CD4-positive, alpha-beta T cell treated with Interleukin-12 subunit alpha and Interleukin-12 subunit beta, for 1 hour (primary cell): ENCODE measurements around the gene NTRK1.
A peak's percentile ranks its signal among the peaks of the same experiment; 100 is the strongest.

ENCODE experiments used
- DNase-seq: peaks from one replicate; pipeline ENCODE4 v3.0.0-alpha.2; 2020

Gene NTRK1

DNA sequence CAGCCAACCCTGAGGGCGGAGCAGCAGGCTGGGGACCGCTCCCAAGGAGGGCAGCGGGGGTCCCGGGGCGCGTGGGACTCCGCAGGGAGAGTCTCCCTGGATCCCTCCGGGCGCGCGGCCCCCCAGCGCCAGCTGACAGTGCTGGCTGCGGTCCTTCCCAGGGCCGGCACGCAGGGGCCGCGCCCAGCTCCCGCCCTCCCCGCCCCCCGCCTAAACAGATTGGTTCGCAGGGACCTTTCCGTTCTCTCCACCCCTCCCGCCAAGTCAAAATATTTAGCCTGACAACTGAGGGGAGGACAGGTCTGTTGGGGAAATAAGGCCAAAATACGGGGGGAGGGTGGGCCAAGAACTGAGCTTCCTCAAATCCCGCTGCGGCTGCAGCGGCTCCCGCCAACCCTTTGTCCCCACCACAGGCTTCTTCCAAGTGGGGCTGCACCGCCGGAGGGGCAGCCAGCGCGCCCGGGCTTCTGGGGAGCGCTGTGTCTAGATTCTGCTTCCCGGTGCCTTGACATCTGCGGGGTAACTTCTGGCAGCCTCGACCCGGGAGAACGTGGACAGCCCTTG lies 1.6 kb upstream of the NTRK1 start, which contains the start of gene INSRR:
TSS of gene INSRR (minus strand) at position 159 of the 564 bp plus-strand sequence. CDS start 496 bp downstream, outside the sequence.
- DNase-seq, result no peak

DNA sequence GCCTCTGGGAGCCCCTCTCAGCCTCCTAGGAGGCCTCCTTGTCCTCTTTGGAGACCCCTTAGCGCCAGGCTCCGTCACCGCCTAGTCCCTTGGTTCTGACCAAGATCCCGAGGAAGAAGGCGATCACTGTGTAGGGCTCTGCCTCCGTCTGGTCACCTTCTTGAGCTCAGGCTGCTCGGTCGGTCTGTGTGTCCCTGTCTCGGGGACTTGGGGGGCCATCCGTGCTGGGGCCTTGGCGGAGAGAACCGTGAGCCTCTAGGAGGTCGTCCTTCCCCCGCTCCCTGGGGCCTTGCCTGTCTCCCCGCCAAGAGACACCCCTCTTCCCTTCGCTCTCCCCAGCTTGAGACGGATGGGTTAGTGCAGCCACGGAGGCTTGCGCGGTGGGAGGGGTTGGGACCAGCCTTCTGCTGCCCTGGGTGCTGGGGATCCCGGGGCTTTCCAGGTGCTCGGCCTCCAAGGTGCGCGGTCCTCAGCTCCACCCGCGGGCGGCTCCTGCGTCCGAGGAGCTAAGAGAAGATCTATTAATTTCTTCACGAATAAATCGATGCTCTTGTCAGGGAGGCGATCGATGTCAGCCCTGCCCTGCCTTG lies 1.0 kb upstream of the NTRK1 start:
- DNase-seq, result no peak

DNA sequence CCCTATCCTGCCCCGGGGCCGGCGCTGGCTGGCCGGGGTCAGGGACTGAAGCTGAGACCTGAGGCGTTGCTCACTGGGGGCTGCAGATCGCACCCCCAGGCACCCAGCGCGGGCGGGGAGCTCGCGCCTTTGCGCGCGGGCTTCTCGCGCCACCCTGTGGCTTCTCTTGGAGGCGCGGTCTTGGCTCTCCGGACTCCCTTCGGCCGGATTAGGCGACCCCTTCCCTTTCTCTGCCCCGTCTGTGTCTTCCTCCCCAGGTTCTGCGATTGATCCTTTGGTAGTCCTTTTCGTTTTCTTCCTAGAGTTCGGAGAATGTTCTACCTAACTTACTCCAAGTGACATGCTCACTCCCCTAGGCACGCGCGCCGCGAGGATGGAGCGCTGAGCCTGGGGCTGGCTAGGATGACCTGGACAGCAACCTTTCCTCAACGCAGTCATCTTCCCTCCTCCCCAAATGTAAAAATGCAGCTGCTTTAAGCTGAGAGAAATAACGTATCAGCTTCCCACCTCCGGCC lies 495 bp upstream of the NTRK1 start:
- peak; percentile 68 for DNase-seq

DNA sequence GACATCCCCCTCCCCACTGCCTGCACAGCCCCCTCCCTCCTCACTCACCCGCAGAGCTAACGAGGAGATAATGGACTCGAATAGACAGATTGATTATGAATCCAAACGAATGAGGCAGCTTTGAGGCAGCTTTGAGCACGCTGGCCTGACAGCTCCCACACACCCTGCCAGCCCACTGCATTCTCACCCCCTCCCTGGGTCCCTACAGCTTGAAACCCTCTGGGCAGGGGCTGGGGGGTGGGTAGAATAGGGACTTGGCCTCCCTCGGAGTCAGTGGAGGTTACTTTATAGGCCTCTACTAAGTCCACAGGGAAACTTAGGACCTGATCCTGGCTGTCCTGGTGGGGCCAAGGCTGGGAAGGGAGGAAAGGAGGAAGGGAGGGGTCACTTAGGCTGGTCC lies 1.9 kb downstream of the NTRK1 start:
- DNase-seq, result no peak

DNA sequence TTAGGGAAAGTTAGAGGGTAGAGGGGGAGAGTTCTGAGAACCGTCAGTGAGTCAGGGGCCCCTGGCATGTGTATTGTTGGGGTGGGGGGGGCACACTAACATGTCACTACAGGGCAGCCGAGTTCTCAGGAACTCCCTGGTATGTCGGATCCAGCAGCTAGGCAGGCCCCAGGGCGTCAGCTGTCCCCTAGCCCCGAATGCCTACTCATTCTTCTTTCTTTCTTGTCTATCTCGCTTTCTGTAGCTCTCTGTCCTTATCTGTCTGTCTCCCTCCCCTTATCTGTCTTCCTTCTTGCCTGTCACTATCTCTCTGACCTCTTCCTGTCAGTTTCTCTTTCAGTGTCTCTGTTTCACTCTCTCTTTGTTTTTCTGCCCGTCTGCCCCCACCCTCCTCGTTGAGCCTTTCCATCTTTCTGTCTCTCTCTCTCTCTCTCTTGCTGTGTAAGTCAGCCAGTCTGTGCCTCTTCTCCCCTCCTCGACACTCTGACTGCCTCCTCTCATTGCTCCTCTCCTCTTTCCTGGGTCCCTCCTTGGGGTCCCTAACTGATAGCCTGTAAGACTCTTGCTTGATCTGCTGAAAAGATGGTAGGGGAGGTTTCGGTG lies 2.4 kb downstream of the NTRK1 start:
- DNase-seq, result no peak

DNA sequence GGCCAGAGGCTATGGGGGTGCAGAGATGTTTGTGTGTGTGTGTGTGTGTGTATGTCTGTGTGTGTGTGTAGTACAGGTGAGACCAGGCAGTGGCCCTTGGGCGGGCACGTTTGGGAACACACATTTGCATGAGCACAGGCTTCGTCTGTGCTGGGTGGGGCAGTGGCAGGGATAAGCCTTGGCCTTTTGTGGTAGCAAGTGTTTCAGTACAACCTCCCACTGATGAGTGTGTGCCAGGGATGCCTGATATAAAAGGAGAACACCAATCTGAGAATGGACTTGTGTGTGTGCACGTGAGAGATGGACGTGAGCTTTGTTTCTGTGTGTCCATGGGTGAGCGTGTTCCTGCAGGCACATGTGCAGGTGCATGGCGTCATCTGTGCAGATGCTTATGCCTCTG lies 3.0 kb downstream of the NTRK1 start:
- no peak for DNase-seq

DNA sequence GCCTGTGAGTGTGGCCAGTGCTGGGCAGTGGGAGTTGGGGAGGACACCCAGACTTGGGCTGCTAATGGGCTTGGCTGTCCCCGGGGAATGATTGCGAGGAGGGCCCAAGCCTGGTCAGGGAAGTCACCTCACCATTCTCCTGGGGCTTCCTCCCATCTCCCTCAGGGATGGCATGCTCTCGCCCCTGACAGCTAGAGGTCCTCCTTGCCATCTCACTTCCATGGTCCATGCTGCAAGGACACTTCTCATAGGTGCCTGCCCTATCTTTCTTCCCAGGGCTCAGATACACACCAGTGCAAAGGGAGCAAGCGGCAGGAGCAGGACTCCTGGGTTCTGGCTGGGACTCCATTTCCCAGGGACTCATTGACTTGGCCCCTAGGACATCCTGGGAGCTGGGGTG lies 4.1 kb downstream of the NTRK1 start:
- DNase-seq, result no peak

DNA sequence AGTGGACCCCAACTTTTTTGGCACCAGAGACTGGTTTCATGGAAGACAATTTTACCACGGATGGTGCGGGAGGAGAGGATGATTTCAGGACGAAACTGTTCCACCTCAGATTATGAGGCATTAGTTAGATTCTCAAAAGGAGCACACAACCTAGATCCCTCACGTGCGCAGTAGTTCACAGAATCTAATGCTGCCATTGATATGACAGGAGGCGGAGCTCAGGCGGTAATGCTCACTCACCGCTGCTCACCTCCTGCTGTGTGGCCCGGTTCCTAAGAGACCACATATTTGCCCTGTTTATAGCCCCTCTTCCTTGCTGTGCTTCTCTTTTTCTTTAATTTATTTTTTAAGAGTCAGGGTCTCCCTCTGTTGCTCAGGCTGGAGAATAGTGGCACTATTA lies 4.6 kb downstream of the NTRK1 start:
- DNase-seq, result no peak

DNA sequence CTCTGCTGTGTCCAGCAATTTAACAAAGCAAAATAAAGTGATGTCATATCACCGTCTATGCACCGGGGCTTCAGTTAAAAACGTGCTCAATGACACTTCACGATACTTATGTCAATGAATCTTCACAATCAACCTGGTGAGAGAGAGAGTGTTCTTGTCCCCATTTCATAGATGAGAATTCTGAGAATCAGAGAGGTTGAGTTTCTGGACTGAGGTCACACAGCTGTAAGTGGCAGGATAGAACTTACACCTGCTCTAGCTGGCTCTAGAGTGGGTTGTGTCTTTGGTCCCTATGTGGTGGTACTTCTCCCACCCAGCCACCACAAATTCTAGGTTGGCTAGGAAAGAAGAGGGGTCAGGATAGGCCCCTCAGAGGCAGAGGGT lies 5.2 kb downstream of the NTRK1 start:
- DNase-seq, result no peak

DNA sequence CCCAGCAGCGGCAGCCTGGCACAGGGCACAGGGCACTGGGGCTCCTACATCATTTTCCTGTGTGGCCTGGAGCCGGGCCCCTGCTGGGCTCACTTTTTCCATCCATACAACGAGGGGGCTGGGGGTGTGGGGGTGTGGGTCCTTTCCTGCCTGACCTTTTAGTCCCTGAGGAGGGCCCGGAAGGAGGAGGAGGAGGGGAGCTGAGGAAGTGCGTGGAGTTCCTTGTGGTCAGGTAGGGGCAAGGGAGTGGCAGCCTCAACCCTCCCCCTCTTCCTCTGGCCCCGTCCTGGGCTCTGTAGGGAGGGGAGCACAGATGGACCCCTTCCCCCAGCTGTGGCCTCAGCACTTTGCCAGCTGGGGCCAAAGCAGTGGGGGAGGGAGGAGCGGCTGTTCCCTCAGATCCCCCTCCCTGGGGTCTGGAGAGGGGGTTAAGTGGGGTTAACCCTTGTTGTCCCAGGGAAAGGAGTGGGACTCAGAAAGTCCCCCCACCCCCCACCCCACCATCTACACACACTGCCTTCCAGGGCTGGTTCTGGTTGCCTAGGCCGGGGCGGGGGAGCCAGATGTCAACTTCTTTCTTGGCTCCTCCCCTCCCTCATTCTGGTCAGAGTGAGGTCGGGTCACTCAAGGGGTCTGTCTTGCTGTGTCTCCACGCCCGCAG lies 5.7 kb downstream of the NTRK1 start:
- no peak for DNase-seq

DNA sequence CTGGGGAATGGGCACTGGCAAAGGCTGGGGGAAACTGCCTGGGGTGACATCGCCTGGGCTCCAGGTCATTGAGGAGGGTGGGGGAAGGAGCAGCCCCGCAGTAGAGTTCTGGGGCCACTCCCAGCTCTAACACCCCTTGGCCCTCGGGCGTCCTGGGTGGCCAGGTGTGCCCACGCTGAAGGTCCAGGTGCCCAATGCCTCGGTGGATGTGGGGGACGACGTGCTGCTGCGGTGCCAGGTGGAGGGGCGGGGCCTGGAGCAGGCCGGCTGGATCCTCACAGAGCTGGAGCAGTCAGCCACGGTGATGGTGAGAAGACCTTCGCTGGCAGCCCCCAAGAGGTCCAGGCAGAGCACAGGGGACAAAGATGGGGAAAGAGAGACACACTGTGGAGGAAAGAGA lies 7.7 kb downstream of the NTRK1 start:
- no peak for DNase-seq

DNA sequence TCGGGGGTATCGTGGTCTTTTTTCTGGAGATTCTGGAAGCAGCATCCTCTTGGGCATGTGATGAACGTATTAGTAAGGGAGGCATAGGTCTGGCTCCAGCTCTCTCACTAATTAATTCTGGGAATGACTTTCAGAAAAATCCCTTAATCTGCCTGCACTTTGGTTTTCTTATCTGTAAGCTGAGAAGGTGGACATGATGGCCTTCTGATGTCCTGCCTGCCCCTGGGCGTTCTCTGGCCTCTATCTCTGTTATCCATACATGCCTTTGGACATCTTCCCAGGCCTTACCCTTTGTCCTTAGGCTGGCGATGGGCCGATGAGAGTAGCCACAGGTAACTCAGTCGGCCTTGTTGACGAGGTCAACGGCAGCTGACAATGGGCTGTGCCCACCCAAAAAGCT lies 8.8 kb downstream of the NTRK1 start:
- no peak for DNase-seq

DNA sequence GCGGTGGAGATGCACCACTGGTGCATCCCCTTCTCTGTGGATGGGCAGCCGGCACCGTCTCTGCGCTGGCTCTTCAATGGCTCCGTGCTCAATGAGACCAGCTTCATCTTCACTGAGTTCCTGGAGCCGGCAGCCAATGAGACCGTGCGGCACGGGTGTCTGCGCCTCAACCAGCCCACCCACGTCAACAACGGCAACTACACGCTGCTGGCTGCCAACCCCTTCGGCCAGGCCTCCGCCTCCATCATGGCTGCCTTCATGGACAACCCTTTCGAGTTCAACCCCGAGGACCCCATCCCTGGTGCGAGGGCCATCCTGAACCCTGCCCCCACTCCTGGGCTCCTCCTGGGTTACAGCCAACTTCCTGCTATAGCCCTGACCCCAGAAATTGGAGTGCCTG lies 13.0 kb downstream of the NTRK1 start:
- DNase-seq, result no peak

DNA sequence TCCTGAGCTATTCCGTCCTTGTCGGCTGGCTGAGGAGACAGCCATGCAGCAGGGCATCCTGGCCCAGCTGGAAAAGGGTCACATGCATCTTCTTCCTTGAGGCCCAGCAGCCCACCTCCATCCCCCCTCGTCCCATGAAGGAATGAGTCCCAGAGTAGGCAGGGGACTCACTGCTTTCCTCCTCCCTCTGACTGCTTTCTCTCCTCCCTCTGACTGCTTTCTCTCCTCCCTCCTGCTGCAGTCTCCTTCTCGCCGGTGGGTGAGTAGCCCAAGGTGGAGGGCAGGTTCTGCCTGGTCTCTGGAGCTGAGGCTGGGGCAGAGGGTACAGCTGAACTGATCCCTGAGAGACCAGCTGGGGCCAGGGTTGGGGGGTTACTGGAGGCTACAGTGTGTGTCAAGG lies 13.5 kb downstream of the NTRK1 start:
- no peak for DNase-seq

DNA sequence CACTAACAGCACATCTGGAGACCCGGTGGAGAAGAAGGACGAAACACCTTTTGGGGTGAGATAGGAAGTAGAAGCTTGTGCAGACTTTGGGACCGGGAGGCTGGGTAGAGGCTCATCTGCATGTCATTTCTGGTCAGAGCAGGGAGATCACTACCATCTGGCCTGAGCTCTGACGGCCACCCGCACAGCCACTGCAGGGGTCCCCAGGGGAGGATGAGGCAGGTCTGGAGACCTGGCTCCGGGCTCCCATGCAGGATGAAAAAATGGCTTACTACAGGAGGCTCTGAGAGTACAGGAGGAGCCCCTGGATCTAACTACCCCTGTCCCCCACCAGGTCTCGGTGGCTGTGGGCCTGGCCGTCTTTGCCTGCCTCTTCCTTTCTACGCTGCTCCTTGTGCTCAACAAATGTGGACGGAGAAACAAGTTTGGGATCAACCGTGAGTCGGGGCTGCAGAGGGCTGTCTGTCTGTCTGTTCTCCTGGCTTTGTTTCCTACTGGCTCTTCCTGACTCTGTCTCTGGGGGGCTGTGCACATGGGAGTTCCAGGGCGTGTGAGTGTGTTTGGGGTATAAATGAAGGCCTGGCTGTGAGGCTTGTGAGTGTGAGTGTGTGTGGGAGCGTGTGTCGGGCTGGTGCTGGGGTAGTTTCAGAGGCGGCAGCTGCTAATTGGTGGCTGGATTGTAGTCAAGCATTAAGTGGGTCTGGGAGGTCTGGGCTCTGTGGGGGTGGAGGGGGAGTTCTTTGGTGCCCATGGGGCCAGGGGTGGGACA lies 14.1 kb downstream of the NTRK1 start:
- no peak for DNase-seq

DNA sequence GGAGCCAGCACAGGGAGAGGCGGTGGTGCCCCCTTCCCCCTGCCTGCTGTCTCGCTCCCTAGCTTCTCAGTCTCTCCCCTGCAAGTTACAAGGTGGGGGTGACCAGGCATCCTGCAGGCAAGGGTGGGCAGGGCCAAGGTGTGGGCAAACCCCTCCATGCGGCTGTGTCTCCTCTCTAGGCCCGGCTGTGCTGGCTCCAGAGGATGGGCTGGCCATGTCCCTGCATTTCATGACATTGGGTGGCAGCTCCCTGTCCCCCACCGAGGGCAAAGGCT lies 14.6 kb downstream of the NTRK1 start:
- DNase-seq, result no peak

DNA sequence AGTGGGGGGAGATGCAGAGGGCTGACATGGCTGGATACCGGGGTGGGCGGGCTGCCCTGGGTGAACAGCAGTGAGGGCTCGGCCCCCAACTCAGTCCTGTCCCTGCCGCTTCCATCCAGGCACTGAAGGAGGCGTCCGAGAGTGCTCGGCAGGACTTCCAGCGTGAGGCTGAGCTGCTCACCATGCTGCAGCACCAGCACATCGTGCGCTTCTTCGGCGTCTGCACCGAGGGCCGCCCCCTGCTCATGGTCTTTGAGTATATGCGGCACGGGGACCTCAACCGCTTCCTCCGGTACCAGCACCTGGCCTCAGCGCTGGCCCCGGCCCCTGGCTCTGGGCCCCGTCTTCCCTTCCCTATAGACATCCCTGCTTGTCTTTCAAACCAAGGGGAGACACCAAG lies 15.6 kb downstream of the NTRK1 start:
- no peak for DNase-seq

DNA sequence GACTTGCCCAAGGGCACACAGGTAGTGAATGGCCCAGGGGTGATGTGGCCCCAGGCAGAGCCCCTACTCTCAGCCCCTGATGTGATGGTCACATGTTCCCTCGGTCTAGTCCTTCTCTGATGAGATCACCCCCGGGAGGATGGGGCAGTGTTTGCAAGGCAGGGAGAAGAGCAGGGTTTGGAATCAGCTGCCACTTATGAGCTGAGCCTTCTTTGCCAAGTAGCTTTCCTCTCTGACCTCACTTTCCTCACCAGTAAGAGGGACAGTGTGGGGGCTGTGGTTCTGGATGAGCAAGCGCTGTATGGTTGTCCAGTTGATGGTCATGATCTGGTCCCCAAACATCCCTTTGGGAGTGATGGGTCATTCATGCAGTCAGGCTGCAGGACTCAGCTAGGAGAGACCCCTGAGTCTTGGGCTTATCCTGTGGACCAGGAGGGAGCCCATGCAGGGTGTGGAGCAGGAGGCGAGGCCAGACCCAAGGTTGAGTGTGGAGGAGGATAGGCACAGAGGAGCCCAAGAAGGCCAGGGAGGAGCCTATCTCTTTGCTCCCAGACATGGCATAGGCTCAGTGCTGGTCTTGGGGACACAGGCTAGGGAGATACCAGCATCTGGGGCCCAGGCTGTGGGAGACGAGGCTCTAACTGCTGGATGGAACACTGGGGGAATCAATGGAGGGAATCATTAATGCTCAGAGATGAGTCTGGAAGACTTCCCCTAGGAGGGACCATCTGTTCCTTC lies 16.9 kb downstream of the NTRK1 start:
- DNase-seq, result no peak

DNA sequence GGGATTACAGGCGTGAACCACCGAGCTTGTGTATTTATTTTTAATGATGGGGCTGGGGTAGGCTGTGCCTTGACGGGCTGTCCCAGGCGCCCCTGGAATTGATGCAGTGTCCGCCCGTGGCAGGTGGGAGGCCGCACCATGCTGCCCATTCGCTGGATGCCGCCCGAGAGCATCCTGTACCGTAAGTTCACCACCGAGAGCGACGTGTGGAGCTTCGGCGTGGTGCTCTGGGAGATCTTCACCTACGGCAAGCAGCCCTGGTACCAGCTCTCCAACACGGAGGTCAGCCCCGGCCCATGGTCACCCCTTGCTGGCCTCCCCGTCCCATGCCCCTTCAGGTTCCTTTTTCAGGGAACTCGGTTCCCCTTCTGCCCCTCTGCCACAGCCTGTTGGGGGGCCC lies 19.2 kb downstream of the NTRK1 start:
- no peak for DNase-seq

DNA sequence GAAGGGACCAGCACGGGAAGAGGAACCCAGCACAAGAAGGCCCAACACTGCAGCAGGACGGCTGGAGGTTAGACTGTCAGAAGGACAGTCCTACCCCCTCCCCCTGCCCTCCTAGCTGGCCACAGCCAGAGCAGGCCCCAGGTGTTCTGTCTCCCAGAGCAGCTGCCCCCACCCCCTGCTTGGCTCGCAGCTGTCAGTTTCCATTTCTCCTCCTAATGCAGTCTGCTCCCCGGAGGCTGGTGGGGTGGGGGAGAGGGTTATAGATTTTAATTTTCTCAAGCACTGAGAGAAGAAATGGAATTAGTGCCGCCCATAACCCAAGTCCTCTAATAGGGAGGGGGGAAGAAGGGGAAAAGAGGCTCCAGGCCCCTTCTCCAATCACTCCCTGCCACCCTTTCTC lies 19.8 kb downstream of the NTRK1 start:
- DNase-seq, result no peak

DNA sequence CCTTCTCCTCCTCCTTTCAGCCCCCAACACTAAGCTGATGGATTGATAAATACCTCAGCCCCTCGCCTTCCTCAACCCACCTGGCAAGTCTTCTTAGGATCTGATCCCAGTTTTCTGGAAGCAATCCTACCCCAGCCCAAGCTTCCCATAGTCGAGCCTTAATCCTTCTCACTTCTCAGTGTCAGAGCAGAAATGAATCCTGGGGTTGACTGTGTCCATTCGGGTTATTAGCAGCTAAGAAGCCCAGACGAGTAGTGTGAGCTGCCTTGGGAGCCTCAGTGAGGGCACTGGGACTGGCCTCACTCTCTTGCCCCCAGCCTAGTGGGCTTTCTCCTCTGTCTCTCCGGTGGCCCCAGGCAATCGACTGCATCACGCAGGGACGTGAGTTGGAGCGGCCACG lies 20.4 kb downstream of the NTRK1 start:
- no peak for DNase-seq

DNA sequence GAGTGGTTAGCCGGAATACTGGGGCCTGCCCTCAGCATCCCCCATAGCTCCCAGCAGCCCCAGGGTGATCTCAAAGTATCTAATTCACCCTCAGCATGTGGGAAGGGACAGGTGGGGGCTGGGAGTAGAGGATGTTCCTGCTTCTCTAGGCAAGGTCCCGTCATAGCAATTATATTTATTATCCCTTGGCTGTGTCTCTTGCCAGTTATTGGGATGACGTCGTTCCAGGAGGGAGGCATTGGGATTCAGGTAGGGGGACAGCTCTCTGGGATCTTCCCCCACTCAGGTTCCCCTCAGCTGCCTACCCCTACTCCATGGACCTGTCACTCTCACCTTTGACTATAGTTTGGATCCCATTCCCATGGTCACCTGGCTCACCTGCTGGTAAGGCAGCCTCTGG lies 21.0 kb downstream of the NTRK1 start:
- no peak for DNase-seq

DNA sequence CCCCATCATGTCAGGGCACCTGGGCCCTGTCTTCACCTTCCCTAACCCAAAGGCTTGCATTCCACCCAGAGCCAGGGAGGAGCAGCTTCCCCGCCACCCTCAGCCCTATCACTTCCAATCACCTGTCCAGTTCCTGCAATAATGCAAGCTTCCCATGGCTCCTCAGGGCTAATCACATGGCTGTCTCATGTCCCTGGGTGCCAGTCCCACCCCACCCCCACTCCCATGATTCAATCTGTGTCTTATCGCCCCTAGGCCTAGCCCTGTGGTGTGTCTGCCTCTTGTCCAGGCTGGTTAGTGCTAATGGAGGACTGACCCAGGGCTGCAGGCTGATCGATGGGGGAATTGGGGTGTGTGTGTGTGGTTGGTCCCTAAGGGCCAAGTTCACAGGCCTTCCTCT lies 21.9 kb downstream of the NTRK1 start:
- DNase-seq, result no peak
